ENCODE data around the gene INTS1.

Gene INTS1

DNA sequence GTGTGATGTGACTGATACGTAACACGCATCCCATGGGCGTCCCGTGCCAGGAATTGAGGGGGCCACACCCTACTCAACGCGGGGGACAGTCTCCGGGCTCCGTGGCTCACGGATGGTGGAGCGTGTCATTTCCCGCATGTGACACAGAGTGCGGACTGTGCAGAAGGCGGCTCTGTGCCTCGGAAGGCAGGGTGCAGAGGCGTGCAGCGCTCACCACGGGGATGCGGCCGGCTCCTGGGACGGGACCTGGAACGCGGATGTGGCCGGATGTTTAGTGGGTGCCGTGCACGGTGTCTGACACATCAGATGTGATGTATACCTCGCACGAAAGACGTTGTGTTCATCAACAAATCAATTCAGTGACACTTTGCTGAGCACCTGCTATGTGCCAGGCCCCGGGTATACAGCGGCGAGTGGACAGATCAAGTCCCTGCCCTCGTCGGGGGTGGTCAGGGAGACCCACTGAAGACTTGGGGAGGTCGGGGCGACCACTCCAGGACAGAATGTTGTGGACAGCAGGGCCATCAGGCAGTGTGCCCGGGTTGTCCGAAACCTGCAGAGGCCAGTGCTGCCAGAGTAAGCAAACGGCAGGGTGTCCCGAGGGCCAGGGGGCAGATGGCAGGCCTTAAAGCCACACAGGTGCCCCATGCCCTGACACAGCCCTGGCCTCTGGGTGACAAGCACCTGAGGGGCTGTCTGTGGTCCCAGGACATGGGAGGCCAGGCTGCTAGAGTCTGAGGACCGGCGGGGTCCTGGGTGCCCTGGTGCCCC lies 83.0 kb downstream of the INTS1 start:
- TF ChIP-seq POLR2AphosphoS5 (IDR thresholded peaks at IDR 0.05; ENCODE audit: low read depth, low read length): no peak
- no peak for TF ChIP-seq TAF1 (IDR thresholded peaks at IDR 0.05; ENCODE audit: borderline replicate concordance, insufficient read depth, low read length)
- no peak for TF ChIP-seq FOXP2 (optimal IDR thresholded peaks at IDR 0.05; ENCODE audit: borderline replicate concordance, extremely low read depth, extremely low read length, insufficient read depth)
- TF ChIP-seq, protein P1, sequence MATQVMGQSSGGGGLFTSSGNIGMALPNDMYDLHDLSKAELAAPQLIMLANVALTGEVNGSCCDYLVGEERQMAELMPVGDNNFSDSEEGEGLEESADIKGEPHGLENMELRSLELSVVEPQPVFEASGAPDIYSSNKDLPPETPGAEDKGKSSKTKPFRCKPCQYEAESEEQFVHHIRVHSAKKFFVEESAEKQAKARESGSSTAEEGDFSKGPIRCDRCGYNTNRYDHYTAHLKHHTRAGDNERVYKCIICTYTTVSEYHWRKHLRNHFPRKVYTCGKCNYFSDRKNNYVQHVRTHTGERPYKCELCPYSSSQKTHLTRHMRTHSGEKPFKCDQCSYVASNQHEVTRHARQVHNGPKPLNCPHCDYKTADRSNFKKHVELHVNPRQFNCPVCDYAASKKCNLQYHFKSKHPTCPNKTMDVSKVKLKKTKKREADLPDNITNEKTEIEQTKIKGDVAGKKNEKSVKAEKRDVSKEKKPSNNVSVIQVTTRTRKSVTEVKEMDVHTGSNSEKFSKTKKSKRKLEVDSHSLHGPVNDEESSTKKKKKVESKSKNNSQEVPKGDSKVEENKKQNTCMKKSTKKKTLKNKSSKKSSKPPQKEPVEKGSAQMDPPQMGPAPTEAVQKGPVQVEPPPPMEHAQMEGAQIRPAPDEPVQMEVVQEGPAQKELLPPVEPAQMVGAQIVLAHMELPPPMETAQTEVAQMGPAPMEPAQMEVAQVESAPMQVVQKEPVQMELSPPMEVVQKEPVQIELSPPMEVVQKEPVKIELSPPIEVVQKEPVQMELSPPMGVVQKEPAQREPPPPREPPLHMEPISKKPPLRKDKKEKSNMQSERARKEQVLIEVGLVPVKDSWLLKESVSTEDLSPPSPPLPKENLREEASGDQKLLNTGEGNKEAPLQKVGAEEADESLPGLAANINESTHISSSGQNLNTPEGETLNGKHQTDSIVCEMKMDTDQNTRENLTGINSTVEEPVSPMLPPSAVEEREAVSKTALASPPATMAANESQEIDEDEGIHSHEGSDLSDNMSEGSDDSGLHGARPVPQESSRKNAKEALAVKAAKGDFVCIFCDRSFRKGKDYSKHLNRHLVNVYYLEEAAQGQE (IDR thresholded peaks at IDR 0.05; ENCODE audit: insufficient read depth in 1 of 2, low read depth in 2 of 2, low read length in 2 of 2): no peak
- TF ChIP-seq SIN3A (IDR thresholded peaks at IDR 0.05; ENCODE audit: borderline replicate concordance, insufficient read depth, low read length): no peak

Data from PFSK-1 (cell line).